Caki2 (cell line): ENCODE data around the gene MYOD1. TPM values are rescaled to one million over a fixed set of nuclear protein-coding genes. Genes with fewer than 3 reads are reported as not detected.
A peak's percentile ranks its signal among the peaks of the same experiment; 100 is the strongest.

Experiments used
- DNase-seq: peaks from one replicate; pipeline ENCODE4 v3.0.0-alpha.2; 2015; ENCODE audit warnings: low read depth
- in situ Hi-C: cut with HindIII; loops from 2 replicates; pipeline ENCODE4 v1.10.0; 2016; ENCODE audit warnings: low sequenced_read_pairs, low pct_unique_long_range_greater_than_20kb, mixed read lengths
- total RNA-seq: library from RNA; depleted of rRNA; stranded (reverse); fragments of >200 nt; shearing (Covaris generic); gene quantifications from 2 replicates; pipeline ENCODE4 v1.2.3, GENCODE V29; 2014; ENCODE audit warnings: low replicate concordance

Gene MYOD1
- total RNA-seq, 1 experiment from 2014 or later: not detected

DNA sequence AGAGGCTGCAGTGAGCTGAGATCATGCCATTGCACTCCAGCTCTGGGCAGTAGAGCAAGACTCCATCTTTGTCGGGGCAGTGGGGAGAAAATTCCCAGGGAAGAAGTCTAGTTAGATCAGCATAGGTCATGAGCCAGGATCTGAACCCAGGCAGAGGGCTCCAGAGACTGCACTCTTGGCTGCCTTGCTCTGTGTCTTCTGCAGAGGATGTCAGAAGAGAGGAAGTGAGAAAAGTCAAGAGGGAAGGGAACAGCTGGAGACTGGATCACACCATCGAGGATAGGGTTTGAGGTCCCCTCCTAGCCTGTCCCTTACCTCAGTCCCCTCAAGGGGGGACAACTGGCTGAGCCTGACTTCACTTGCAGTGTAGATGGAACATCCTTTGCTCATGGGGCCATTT, 5.8 kb downstream of the MYOD1 start:
- DNase-seq: no peak
- in situ Hi-C loops: no loop called here

DNA sequence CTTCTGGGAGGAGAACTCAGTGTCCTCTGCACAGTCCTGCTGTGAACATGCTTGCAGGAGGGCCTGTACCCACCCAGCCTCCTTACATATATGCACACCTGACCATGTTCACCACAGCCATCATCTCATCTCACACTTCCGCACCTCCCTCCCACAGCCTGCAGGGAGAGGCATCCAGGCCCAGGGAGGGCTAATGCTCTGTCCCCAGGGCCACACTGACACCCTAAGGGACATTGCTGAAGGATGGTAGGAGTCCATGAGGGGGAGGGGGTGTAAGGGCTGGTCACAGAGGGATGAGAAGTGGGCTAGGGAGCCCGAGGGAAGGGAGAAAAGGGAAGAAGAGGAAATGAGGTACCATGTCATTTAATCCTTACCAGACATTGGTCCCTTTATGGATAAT, 10.8 kb downstream of the MYOD1 start:
- DNase-seq: no peak
- in situ Hi-C loops: loop anchor here (10.0 kb wide), 1 partner anchor 245 kb away; no protein-coding TSS in a partner anchor

DNA sequence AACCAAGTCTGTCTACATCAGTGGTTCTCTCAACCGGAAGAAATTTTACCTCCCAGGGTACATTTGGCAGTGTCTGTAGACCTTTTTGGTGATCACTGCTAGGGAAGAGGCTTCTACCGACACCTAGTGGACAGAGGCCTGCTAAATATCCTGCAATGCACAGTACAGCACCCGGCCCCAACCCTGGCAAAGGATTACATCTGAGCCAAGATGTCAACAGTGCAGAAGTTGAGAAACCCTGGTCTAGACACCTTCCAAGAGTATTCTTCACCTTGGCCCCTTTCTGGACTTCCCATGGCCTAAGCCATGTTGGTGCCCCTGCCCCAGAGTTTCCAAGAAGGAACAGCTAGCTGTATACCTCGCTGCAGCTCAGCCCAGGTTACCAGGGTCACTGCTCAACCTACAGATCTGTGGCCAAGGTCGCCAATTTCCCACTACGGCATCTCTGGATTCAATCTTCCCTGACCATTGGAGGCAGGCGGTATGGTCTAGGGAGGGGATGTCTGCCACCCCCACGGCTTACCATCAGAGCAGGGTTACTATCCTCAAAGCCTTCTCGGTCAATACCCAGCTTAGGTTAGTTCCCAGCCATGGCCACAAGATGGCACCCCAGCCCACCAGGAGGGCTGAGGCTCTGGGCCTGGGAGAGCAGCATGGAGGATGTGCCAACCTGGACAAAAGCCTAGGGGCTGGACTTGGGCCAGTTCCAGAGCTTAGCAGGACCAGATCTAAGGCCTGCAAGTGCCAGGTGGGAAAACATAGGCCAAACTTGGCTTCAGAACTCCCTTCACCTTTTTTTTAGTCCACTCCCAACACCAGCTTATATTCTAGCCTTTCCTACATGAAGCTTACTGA, 11.5 kb downstream of the MYOD1 start:
- in situ Hi-C loops: loop anchor here (10.0 kb wide), 1 partner anchor 244 kb away; no protein-coding TSS in a partner anchor
- DNase-seq: peak; percentile 66

DNA sequence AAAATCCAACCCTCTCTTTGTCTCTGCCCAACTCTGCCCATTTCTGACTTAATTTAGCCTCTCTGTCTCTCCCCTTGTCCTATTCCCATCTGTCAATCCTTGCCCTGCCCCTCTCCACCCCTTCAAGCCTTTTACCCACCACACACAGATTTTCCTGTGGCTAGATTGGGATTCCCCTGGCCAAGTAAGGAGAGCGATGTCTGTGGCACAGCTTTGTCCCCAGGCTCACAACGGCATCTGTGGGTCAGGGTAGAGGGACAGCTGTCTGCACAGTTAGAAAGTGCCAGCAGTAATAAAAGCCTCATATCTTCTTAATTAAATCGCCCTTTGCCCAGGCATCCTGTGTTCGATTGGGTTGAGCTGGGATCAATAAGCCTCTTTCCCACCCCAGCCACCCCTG, 13.9 kb downstream of the MYOD1 start:
- DNase-seq: no peak
- in situ Hi-C loops: loop anchor here (10.0 kb wide), 1 partner anchor 242 kb away; no protein-coding TSS in a partner anchor

DNA sequence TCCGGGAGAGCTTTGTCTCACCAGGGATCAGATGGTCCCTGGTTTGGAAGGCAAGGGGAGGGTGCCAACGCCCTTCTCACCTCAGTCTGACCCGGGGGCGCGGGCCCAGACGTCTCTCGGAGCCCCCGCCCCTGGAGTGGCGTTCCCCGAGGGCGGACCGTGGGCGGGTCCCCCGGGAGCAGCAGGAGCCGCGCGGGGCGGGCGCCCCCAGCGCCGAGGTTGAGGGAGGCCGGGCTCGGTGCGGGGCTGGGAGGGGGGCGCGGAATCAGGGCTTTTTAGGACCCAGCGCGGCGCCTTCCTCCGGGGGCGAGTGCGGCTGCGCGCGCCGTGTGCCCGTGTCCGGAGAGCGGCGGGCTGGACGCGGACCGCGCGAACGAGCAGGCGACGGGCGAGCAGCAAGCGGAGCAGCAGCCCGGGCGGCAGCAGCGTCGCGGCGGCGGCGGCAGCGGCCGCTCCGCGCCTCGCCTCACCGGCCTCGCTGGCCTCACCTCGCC, 15.1 kb downstream of the MYOD1 start, which contains the start of gene KCNC1:
KCNC1 (plus strand) TSS at position 364 of the 494 bp plus-strand sequence. CDS start 1,222 bp downstream, outside the sequence.
- in situ Hi-C loops: loop anchor here (10.0 kb wide), 1 partner anchor 240 kb away; no protein-coding TSS in a partner anchor
- peak; percentile 43 for DNase-seq

DNA sequence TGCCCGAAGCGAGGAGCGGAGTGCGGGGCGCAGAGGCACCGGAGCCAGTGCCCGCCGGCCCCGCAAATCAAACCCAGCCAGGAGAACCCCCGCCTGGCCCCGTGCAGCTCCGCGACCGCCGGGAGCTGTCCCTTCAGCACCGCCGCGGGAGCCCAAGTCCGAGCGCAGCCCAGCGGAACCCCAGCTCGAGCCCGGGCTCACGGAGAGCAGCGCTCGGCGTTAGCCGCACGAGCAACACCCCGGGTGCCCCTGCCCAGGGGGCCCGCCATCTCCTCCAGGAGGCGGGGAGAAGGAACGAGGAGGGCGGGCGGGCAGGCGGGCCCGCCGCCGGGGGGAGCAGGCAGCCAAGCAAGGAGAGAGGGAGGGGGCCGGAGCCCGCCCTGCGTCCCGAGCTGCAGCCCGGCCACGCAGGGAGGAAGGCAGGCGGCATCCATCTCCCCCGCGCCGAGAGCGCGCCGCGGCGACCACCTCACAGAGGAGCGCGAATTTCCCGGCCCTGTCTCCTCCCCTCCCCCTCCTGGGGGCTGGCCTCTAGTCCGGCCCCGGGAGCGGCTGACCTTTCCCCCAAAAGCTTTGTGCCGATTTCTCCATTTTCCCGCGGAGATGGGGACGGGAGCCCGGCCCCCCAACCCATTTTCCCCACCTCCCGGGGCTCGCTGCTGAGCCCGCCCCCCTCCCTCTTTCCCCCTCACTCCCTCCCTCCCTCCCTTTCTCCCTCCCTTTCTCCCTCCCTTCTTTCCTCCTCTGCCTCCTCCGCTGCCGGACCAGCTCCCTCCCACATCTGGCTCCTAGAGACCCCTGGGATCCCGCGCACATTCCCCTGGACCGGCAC, 15.8 kb downstream of the MYOD1 start:
- DNase-seq: peak; percentile 61
- in situ Hi-C loops: loop anchor here (10.0 kb wide), 1 partner anchor 240 kb away; no protein-coding TSS in a partner anchor

GRCh38 chr11:17735818-17736578, 16.6 kb downstream of the MYOD1 start:
- no peak for DNase-seq
- in situ Hi-C loops: loop anchor here (10.0 kb wide), 1 partner anchor 239 kb away; no protein-coding TSS in a partner anchor

DNA sequence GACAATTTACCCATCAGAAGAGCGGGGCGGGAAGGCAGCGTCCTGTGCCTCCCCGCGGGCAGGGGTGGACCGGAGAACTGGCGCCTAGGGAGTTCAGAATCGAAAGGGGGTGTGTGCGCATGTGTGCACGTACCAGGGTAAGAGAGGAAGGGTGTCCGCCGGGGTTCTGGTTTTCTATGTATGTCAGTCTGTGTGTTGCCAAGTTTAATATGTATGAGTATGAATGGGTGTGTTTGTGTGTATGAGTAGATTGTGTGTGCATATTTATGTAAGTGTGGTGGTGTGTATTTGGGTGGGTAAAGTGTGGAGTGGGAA, 17.2 kb downstream of the MYOD1 start:
- DNase-seq: no peak
- in situ Hi-C loops: loop anchor here (10.0 kb wide), 1 partner anchor 238 kb away; no protein-coding TSS in a partner anchor

GRCh38 chr11:17736930-17737817, 17.8 kb downstream of the MYOD1 start:
- in situ Hi-C loops: loop anchor here (10.0 kb wide), 1 partner anchor 238 kb away; no protein-coding TSS in a partner anchor
- DNase-seq: no peak

- DNase-seq: no peak
- in situ Hi-C loops: loop anchor here (10.0 kb wide), 1 partner anchor 236 kb away; no protein-coding TSS in a partner anchor
These were observed 19.0 kb downstream of the MYOD1 start for GRCh38 chr11:17738151-17738973.

DNA sequence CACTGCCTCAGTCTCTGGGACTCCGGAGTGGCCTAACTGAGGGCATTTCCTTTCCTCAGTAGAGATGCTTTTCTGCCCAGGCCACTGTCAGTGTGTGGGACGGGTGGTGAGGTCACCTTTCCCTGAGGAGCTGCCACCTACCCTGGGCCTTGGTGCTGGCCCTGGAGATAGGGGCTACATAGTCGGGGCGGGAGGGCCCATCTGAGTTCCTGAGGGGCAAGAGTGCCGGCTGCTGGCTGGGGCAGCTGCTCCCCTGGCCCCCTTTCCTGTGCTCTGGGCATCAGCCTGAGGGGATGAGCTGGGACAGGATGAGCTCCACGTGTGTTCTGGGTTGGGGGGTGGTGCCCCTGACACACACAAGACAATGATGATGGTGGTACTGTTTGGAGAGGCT, 20.6 kb downstream of the MYOD1 start:
- DNase-seq: no peak
- in situ Hi-C loops: loop anchor here (10.0 kb wide), 1 partner anchor 235 kb away; no protein-coding TSS in a partner anchor

GRCh38 chr11:17740649-17741235, 21.4 kb downstream of the MYOD1 start:
- no peak for DNase-seq
- in situ Hi-C loops: no loop called here

DNA sequence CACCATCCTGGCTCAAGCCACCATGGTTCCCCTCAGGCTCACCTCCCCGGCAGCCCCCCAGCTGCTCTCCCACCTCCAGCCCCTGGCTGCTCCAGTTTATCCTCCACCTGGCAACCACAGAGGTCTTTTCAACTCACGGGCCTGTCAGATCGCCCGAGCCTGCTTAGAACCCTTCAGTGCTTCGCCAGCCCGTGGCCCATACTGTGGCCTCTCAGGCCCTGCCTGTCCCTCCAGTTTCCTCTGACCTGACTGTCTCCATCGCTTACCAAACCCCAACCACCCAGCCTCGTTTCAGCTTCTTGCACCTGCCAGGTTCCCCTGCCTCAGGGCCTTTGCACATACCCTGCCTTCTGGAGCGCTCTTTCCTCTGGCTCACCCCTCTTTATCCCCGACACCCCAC, 22.1 kb downstream of the MYOD1 start:
- in situ Hi-C loops: no loop called here

DNA sequence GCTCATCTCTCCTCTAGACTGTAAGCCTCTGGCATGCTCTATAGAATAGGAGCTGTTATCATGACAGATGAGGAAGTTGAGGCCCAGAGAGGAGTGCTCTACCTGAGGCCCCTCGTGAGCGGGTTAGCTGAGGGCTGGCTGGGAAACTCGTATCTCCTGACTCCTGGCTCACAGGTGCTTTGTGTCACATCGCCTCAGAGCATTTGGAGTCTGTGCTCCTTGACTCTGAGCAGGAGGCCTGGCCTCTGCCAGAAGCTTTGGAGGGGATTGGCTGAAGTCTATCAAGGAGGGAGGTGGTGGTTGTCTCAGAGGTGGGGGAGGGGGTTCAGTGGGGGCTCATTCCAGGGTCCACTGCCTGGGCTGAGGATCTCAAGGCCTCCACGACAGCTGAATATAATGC, 22.6 kb downstream of the MYOD1 start:
- in situ Hi-C loops: no loop called here
- DNase-seq: no peak

More for the DNA sequence above, 22.1 kb downstream of the MYOD1 start:
- no peak for DNase-seq

- no peak for DNase-seq
- in situ Hi-C loops: no loop called here
These were observed 23.8 kb downstream of the MYOD1 start for GRCh38 chr11:17743026-17743807.
